ENCODE measurements around the gene ARHGEF28.

Gene ARHGEF28

DNA sequence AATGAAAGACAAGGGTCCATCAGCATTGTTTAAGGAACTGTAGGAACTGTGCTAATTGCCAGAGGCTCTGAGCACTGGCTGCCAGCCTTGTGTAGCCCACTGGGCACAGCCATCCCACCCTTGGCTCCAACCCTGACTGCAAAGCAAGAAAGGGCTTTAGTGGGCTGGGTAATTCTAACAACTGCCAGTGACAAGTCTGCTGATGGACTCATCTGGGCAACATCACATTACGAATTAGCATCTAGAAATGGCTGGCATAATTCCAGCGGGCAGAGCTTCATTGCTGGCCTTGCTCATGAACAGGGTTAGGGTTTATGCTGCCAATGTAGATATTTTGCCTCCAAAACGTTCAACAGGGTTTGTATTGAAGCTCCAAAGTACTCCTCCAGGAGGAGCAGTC is 326.9 kb downstream of the ARHGEF28 start:
- Histone ChIP-seq H3K9me3 (ENCODE audit: severe bottlenecking) (no peaks in the 10 kb centered on the region), H3K27ac (no peak overlapping the region), H3K27me3 (ENCODE audit: insufficient read depth, low read depth, severe bottlenecking) (no peaks in the 10 kb centered on the region), H3K36me3 (no peaks in the 10 kb centered on the region), H3K4me3 (ENCODE audit: low read depth, low read length) (no peak overlapping the region)
- DNase-seq: no peak
- TF ChIP-seq, protein P1, sequence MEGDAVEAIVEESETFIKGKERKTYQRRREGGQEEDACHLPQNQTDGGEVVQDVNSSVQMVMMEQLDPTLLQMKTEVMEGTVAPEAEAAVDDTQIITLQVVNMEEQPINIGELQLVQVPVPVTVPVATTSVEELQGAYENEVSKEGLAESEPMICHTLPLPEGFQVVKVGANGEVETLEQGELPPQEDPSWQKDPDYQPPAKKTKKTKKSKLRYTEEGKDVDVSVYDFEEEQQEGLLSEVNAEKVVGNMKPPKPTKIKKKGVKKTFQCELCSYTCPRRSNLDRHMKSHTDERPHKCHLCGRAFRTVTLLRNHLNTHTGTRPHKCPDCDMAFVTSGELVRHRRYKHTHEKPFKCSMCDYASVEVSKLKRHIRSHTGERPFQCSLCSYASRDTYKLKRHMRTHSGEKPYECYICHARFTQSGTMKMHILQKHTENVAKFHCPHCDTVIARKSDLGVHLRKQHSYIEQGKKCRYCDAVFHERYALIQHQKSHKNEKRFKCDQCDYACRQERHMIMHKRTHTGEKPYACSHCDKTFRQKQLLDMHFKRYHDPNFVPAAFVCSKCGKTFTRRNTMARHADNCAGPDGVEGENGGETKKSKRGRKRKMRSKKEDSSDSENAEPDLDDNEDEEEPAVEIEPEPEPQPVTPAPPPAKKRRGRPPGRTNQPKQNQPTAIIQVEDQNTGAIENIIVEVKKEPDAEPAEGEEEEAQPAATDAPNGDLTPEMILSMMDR (IDR thresholded peaks at IDR 0.05; ENCODE audit: low read depth, low read length): no peak

DNA sequence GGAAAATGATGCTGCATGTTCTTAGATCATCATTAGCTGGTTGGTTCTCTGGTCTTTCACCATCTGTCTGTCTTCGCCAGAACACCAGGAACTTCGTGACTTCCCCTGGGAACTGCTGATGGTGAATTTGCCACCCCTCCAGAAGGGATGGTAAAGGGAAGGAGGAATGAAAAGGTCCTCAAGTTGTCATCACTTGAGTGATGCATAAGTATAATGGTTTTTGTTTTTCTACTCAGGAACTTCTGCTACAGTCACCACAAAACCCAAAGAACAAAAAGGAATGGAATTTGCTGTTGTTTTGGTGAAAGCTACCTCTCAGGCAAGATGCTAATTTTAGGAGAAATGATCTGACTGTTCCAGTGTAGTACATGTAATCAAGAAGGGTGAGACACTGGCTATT is 328.4 kb downstream of the ARHGEF28 start:
- TF ChIP-seq, protein P1 (IDR thresholded peaks at IDR 0.05; ENCODE audit: low read depth, low read length): no peak
- Histone ChIP-seq H3K4me3 (ENCODE audit: low read depth, low read length) (no peak overlapping the region), H3K9me3 (ENCODE audit: severe bottlenecking) (no peaks in the 10 kb centered on the region), H3K27ac (no peak overlapping the region), H3K36me3 (no peaks in the 10 kb centered on the region), H3K27me3 (ENCODE audit: insufficient read depth, low read depth, severe bottlenecking) (no peaks in the 10 kb centered on the region)
- no peak for DNase-seq

DNA sequence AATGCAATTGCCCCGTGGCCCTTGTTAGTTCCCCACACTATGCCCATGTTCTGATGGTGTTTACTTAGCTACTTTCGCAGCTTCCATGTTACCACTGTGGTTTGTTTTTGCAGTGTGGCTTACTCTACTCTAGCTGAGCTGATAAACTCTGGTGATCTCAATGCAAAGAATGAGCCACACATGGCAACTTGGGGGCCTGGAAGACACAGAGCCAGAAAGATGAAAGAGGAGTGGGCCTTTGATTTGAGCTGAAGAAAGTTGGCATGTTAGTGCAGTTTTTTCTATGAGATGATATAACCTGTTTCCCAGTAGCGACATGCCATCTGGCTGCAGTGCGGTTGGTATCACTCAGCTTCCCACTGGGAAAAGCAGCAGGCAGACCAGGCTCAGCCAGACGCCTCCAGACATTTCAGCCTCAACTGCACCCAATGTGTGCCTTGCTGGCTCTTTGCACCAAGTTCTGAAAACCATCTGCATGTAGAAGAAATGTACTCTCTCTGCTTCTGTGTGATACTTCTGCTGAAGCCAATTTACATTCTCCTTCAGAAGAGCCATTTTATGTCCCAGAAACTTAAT is 329.4 kb downstream of the ARHGEF28 start:
- H3K36me3 ChIP-seq: no peaks in the 10 kb centered on the region
- no peak for DNase-seq
- H3K4me3 ChIP-seq (ENCODE audit: low read depth, low read length): no peak overlapping the region
- H3K9me3 ChIP-seq (ENCODE audit: severe bottlenecking): no peaks in the 10 kb centered on the region
- H3K27me3 ChIP-seq (ENCODE audit: insufficient read depth, low read depth, severe bottlenecking): no peaks in the 10 kb centered on the region
- TF ChIP-seq, protein P1 (IDR thresholded peaks at IDR 0.05; ENCODE audit: low read depth, low read length): no peak
- no peak overlapping the region for H3K27ac ChIP-seq

DNA sequence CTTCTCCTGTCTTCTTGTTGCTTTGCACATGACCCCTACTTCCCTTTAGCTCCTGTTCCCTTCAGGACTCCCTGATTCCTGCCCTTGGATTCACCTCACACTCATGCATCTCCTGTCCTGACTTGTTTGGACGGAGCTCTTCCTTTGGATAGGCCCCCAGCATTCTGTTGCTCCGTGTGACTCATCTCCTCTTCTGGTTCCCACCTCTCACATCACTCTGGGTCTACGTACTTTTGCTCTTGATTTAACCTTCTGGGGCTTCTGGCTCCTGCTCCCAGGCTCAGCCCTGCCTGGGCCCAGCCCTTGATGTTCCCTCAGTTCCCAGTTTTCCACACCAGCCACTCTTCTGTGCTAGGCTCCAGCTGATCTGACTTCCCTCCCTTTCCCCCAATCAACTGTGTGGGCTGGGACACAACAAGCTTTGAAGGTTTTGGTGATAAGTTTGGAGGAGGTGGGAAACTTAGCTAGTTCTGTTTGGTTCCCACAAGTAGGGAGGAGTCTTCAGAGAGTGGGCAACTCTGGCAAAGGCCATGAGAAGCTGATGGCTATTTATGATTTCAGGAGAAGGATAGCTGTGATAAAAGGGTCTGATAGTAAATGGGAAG is 331.5 kb downstream of the ARHGEF28 start:
- H3K4me3 ChIP-seq (ENCODE audit: low read depth, low read length): no peak overlapping the region
- no peaks in the 10 kb centered on the region for H3K36me3 ChIP-seq
- H3K27me3 ChIP-seq (ENCODE audit: insufficient read depth, low read depth, severe bottlenecking): no peaks in the 10 kb centered on the region
- TF ChIP-seq, protein P1 (IDR thresholded peaks at IDR 0.05; ENCODE audit: low read depth, low read length): no peak
- no peak for DNase-seq
- no peaks in the 10 kb centered on the region for H3K9me3 ChIP-seq (ENCODE audit: severe bottlenecking)
- H3K27ac ChIP-seq: no peak overlapping the region

DNA sequence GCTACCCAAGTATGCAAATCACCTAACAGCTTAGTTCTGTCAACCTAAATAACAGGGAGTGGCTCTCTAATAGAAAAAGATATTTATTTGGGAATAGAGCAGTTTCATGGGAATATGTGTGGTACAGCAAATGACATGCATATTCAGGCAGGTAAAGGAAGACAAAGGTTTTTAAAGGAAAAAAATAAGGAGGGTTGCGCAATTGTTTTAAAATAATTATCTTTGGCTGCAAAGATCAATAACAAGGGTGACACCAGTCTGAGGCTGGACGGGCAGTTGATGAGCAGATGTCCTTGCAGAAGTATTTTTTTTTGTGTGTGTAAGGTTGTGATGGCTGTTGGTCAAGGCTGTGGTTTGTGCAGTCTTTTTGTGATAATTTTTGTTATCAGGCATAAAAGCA is 332.0 kb downstream of the ARHGEF28 start:
- H3K4me3 ChIP-seq (ENCODE audit: low read depth, low read length): no peak overlapping the region
- H3K27me3 ChIP-seq (ENCODE audit: insufficient read depth, low read depth, severe bottlenecking): no peaks in the 10 kb centered on the region
- TF ChIP-seq, protein P1 (IDR thresholded peaks at IDR 0.05; ENCODE audit: low read depth, low read length): no peak
- H3K27ac ChIP-seq: no peak overlapping the region
- no peaks in the 10 kb centered on the region for H3K36me3 ChIP-seq
- no peaks in the 10 kb centered on the region for H3K9me3 ChIP-seq (ENCODE audit: severe bottlenecking)
- DNase-seq: no peak

DNA sequence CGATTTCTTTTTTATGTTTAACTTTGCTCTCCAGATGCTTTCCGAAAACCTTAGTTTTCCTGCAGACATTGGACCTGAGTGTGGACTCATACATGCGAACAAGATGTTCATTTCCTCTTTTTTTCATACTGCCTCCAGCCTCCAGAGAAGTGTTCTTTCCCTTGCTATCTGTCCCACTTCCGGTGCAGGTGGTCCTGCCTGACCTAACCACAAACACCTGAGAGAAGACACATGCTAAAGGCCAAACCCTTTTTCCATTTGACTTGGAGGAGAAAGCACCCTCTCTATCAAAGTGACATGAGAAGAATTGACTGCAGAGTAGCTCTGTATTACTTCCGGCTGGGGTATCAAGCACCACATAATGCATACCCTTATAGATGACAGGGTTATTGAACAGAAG is 334.0 kb downstream of the ARHGEF28 start:
- Histone ChIP-seq H3K9me3 (ENCODE audit: severe bottlenecking) (no peaks in the 10 kb centered on the region), H3K4me3 (ENCODE audit: low read depth, low read length) (no peak overlapping the region), H3K36me3 (no peaks in the 10 kb centered on the region), H3K27ac (no peak overlapping the region), H3K27me3 (ENCODE audit: insufficient read depth, low read depth, severe bottlenecking) (no peaks in the 10 kb centered on the region)
- DNase-seq: no peak
- TF ChIP-seq, protein P1 (IDR thresholded peaks at IDR 0.05; ENCODE audit: low read depth, low read length): no peak
